Measurements from ENCODE around the gene RASGEF1B.

DNA sequence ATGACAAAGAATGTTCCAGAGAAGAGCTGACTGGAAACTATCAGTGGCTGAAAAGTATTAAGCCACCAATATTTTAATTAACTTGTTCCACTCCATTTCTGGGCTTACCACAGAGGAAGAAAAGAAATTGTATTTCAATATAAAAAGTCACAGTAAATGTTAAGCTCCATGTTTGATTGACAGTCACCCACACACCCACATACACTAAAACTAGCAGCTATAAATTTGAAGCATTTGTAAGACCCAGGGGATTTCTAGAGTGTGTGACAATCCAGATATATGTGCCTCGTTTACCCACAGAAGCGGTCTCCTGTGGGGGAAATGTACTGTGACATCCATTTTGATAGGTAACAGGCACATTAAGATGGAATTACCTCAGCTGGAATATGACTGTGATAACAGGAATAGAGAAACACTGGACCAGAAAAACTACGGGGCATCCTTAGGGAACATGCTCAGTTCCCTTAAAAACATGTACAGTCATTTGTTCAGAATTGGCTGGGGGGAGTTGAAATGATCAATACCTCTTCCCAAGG, 39.0 kb upstream of the RASGEF1B start:
- no peak for TF ChIP-seq POLR2A (IDR thresholded peaks at IDR 0.05; ENCODE audit: low read depth, low read length)
- no peak for TF ChIP-seq POLR2AphosphoS5 (IDR thresholded peaks at IDR 0.05; ENCODE audit: low read depth, low read length)
- TF ChIP-seq TAF1 (IDR thresholded peaks at IDR 0.05; ENCODE audit: borderline replicate concordance, low read depth, low read length), result no peak
